Activated CD4-positive, alpha-beta memory T cell treated with anti-CD3 and anti-CD28 coated beads, Interleukin-2, amount 10 ng/mL, durations not matched to agents 7 days and 5 days (primary cell): ENCODE data around the gene CHCHD6. TPM values are rescaled to one million over a fixed set of nuclear protein-coding genes. Genes with fewer than 3 reads are reported as not detected.

ENCODE experiments used
- CTCF ChIA-PET: fragments of 350-600 bp; sonication (Branson Sonifier 250); formaldehyde crosslinking; loops from one replicate; lab custom pipeline; 2021; ENCODE audit warnings: antibody characterized with exemption, inconsistent platforms; lab: Charles Lee
- POLR2A ChIA-PET: fragments of 350-600 bp; sonication (Branson Sonifier 250); formaldehyde crosslinking; loops from one replicate; lab custom pipeline; 2021; ENCODE audit warnings: antibody characterized with exemption; lab: Charles Lee
- DNase-seq: peaks from one replicate; pipeline ENCODE4 v3.0.0-alpha.2; 2020
- H3K27ac Mint-ChIP-seq: one replicate; pipeline ENCODE4 v1.8.0; 2021; ENCODE audit warnings: mild to moderate bottlenecking, mixed read lengths
- H3K27me3 Mint-ChIP-seq: one replicate; pipeline ENCODE4 v1.8.0; 2021; ENCODE audit warnings: mixed read lengths
- H3K36me3 Mint-ChIP-seq: one replicate; pipeline ENCODE4 v1.8.0; 2021; ENCODE audit warnings: low read depth, mixed read lengths
- H3K4me1 Mint-ChIP-seq: one replicate; pipeline ENCODE4 v1.8.0; 2021; ENCODE audit warnings: mixed read lengths
- H3K4me3 Mint-ChIP-seq: one replicate; pipeline ENCODE4 v1.8.0; 2021; ENCODE audit warnings: mild to moderate bottlenecking, mixed read lengths
- H3K9me3 Mint-ChIP-seq: one replicate; pipeline ENCODE4 v1.8.0; 2021; ENCODE audit warnings: mixed read lengths
- total RNA-seq, 2 experiments: library from RNA; stranded (reverse); gene quantifications; one replicate each; pipeline ENCODE4 v1.2.3, GENCODE V29; 2021

Gene CHCHD6
- total RNA-seq, 2 experiments from 2014 or later: 4.0 to 4.1 TPM

- Mint-ChIP-seq H3K27ac (no peak overlapping the region), H3K27me3 (peaks cover 7% of the 10 kb centered on the region), H3K4me1 (peaks cover 2% of the 10 kb centered on the region), H3K9me3 (peaks cover 2% of the 10 kb centered on the region), H3K4me3 (no peak overlapping the region), H3K36me3 (no peaks in the 10 kb centered on the region)
- no peak for DNase-seq
- POLR2A ChIA-PET: no interaction called here
- CTCF ChIA-PET: no interaction called here
Measured at GRCh38 chr3:126968391-126969390, 264.7 kb downstream of the CHCHD6 start.

- POLR2A ChIA-PET: no interaction called here
- Mint-ChIP-seq H3K27ac (no peak overlapping the region), H3K4me1 (peaks cover 2% of the 10 kb centered on the region), H3K27me3 (peaks cover 7% of the 10 kb centered on the region), H3K4me3 (no peak overlapping the region), H3K36me3 (no peaks in the 10 kb centered on the region), H3K9me3 (peaks cover 2% of the 10 kb centered on the region)
- no peak for DNase-seq
- CTCF ChIA-PET: no interaction called here
Measured at GRCh38 chr3:126969586-126969985, 265.5 kb downstream of the CHCHD6 start.

- Mint-ChIP-seq H3K36me3 (no peaks in the 10 kb centered on the region), H3K4me3 (no peak overlapping the region), H3K27ac (no peak overlapping the region), H3K4me1 (peaks cover 2% of the 10 kb centered on the region), H3K9me3 (peaks cover 7% of the 10 kb centered on the region), H3K27me3 (peaks cover 12% of the 10 kb centered on the region)
- CTCF ChIA-PET: no interaction called here
- DNase-seq: no peak
- POLR2A ChIA-PET: no interaction called here
Measured at GRCh38 chr3:126970101-126970500, 266.1 kb downstream of the CHCHD6 start.

- ChIA-PET CTCF (no interaction called here), POLR2A (interaction anchor here (1.0 kb wide), 1 partner anchor 11 kb away, joined by 3 read pairs; the partner anchor contains the start of gene PLXNA1)
- Mint-ChIP-seq H3K36me3 (no peaks in the 10 kb centered on the region), H3K4me3 (no peak overlapping the region), H3K27ac (no peak overlapping the region), H3K27me3 (peaks cover 12% of the 10 kb centered on the region), H3K4me1 (peaks cover 2% of the 10 kb centered on the region), H3K9me3 (peaks cover 8% of the 10 kb centered on the region)
- no peak for DNase-seq
Measured at GRCh38 chr3:126970921-126971320, 266.9 kb downstream of the CHCHD6 start.

- H3K27me3 Mint-ChIP-seq: peaks cover 12% of the 10 kb centered on the region
- CTCF ChIA-PET: no interaction called here
- H3K4me3 Mint-ChIP-seq: no peak overlapping the region
- no peaks in the 10 kb centered on the region for H3K4me1 Mint-ChIP-seq
- H3K9me3 Mint-ChIP-seq: peaks cover 8% of the 10 kb centered on the region
- POLR2A ChIA-PET: interaction anchor here (1.0 kb wide), 1 partner anchor 10 kb away, joined by 3 read pairs; the partner anchor contains the start of gene PLXNA1
- no peak for DNase-seq
- H3K27ac Mint-ChIP-seq: no peak overlapping the region
- no peaks in the 10 kb centered on the region for H3K36me3 Mint-ChIP-seq
Measured at GRCh38 chr3:126971891-126972351, 267.9 kb downstream of the CHCHD6 start.

GRCh38 chr3:126972866-126973265, 268.8 kb downstream of the CHCHD6 start:
- Mint-ChIP-seq H3K27me3 (peaks cover 12% of the 10 kb centered on the region), H3K4me1 (no peaks in the 10 kb centered on the region), H3K9me3 (peaks cover 8% of the 10 kb centered on the region), H3K27ac (no peak overlapping the region), H3K4me3 (no peak overlapping the region), H3K36me3 (no peaks in the 10 kb centered on the region)
- no peak for DNase-seq
- ChIA-PET POLR2A (no interaction called here), CTCF (no interaction called here)

GRCh38 chr3:126973814-126974213, 269.8 kb downstream of the CHCHD6 start:
- Mint-ChIP-seq H3K27ac (no peak overlapping the region), H3K36me3 (no peaks in the 10 kb centered on the region), H3K4me3 (no peak overlapping the region), H3K4me1 (peaks cover 4% of the 10 kb centered on the region), H3K27me3 (peaks cover 17% of the 10 kb centered on the region), H3K9me3 (peaks cover 8% of the 10 kb centered on the region)
- ChIA-PET POLR2A (no interaction called here), CTCF (no interaction called here)
- no peak for DNase-seq

GRCh38 chr3:126974756-126975155, 270.7 kb downstream of the CHCHD6 start:
- H3K36me3 Mint-ChIP-seq: no peaks in the 10 kb centered on the region
- peaks cover 8% of the 10 kb centered on the region for H3K4me1 Mint-ChIP-seq
- ChIA-PET CTCF (no interaction called here), POLR2A (no interaction called here)
- H3K9me3 Mint-ChIP-seq: peaks cover 8% of the 10 kb centered on the region
- no peak overlapping the region for H3K27ac Mint-ChIP-seq
- DNase-seq: no peak
- no peak overlapping the region for H3K4me3 Mint-ChIP-seq
- H3K27me3 Mint-ChIP-seq: peaks cover 17% of the 10 kb centered on the region

GRCh38 chr3:126976906-126977305, 272.9 kb downstream of the CHCHD6 start:
- H3K27ac Mint-ChIP-seq: no peak overlapping the region
- no peaks in the 10 kb centered on the region for H3K36me3 Mint-ChIP-seq
- ChIA-PET POLR2A (no interaction called here), CTCF (no interaction called here)
- H3K4me1 Mint-ChIP-seq: peaks cover 16% of the 10 kb centered on the region
- no peak overlapping the region for H3K4me3 Mint-ChIP-seq
- peaks cover 8% of the 10 kb centered on the region for H3K9me3 Mint-ChIP-seq
- DNase-seq: no peak
- peaks cover 14% of the 10 kb centered on the region for H3K27me3 Mint-ChIP-seq

GRCh38 chr3:126977821-126978220, 273.8 kb downstream of the CHCHD6 start:
- ChIA-PET CTCF (no interaction called here), POLR2A (no interaction called here)
- Mint-ChIP-seq H3K4me3 (no peak overlapping the region), H3K4me1 (peaks cover 21% of the 10 kb centered on the region), H3K27ac (no peak overlapping the region), H3K36me3 (no peaks in the 10 kb centered on the region), H3K9me3 (peaks cover 8% of the 10 kb centered on the region), H3K27me3 (peaks cover 14% of the 10 kb centered on the region)
- DNase-seq: no peak

- Mint-ChIP-seq H3K4me3 (no peak overlapping the region), H3K27ac (no peak overlapping the region), H3K9me3 (peaks cover 8% of the 10 kb centered on the region), H3K27me3 (peaks cover 14% of the 10 kb centered on the region), H3K4me1 (peaks cover 21% of the 10 kb centered on the region), H3K36me3 (no peaks in the 10 kb centered on the region)
- DNase-seq: no peak
- ChIA-PET POLR2A (no interaction called here), CTCF (no interaction called here)
Measured at GRCh38 chr3:126978291-126978690, 274.3 kb downstream of the CHCHD6 start.

- ChIA-PET POLR2A (interaction anchor here (0.5 to 1.6 kb wide), 2 partner anchors 29 to 68 kb away, joined by 3 read pairs; no protein-coding TSS in a partner anchor), CTCF (no interaction called here)
- no peak overlapping the region for H3K27ac Mint-ChIP-seq
- no peaks in the 10 kb centered on the region for H3K36me3 Mint-ChIP-seq
- peaks cover 6% of the 10 kb centered on the region for H3K9me3 Mint-ChIP-seq
- DNase-seq: no peak
- H3K4me3 Mint-ChIP-seq: no peak overlapping the region
- H3K27me3 Mint-ChIP-seq: peaks cover 14% of the 10 kb centered on the region
- H3K4me1 Mint-ChIP-seq: peaks cover 21% of the 10 kb centered on the region
Measured at GRCh38 chr3:126979046-126979628, 275.1 kb downstream of the CHCHD6 start.

GRCh38 chr3:126980266-126980811, 276.3 kb downstream of the CHCHD6 start:
- DNase-seq: no peak
- POLR2A ChIA-PET: interaction anchor here (1.6 kb wide), 1 partner anchor 69 kb away, joined by 3 read pairs; no protein-coding TSS in a partner anchor
- Mint-ChIP-seq H3K27ac (no peak overlapping the region), H3K9me3 (no peaks in the 10 kb centered on the region), H3K4me3 (no peak overlapping the region), H3K36me3 (no peaks in the 10 kb centered on the region), H3K4me1 (peaks cover 21% of the 10 kb centered on the region), H3K27me3 (peaks cover 9% of the 10 kb centered on the region)
- CTCF ChIA-PET: no interaction called here
